ENCODE measurements around the gene ADCY2. TPM values are rescaled to one million over a fixed set of nuclear protein-coding genes. Genes with fewer than 3 reads are reported as not detected.

Gene ADCY2
- total and polyA plus RNA-seq, 4 donors, result 25.4 to 145 (median 71.1) TPM

- Histone ChIP-seq H3K4me3 (ENCODE audit: low read depth, low read length) (no peak overlapping the region), H3K27me3 (ENCODE audit: control insufficient read depth, insufficient read depth, low read length) (no peaks in the 10 kb centered on the region), H3K36me3 (ENCODE audit: control insufficient read depth, insufficient read depth, low read length) (no peaks in the 10 kb centered on the region), H3K4me1 (ENCODE audit: control insufficient read depth, insufficient read depth, low read length) (peaks cover 10% of the 10 kb centered on the region), H3K9me3 (ENCODE audit: control insufficient read depth, insufficient read depth, low read length) (no peaks in the 10 kb centered on the region), H3K27ac (ENCODE audit: low read depth, low read length) (no peak overlapping the region)
- no peak for DNase-seq (ENCODE audit: low read depth in 4 of 6, low spot score in 6 of 6)
- WGBS (ENCODE audit: insufficient coverage), result 92% methylated on average over 6 of the region's 7 CpGs
Observed at GRCh38 chr5:7488734-7489133, 92.8 kb downstream of the ADCY2 start.

GRCh38 chr5:7492371-7492770, 96.4 kb downstream of the ADCY2 start:
- Histone ChIP-seq H3K9me3 (ENCODE audit: control insufficient read depth, insufficient read depth, low read length) (no peaks in the 10 kb centered on the region), H3K4me1 (ENCODE audit: control insufficient read depth, insufficient read depth, low read length) (peaks cover 14% of the 10 kb centered on the region), H3K36me3 (ENCODE audit: control insufficient read depth, insufficient read depth, low read length) (no peaks in the 10 kb centered on the region), H3K4me3 (ENCODE audit: low read depth, low read length) (no peak overlapping the region), H3K27me3 (ENCODE audit: control insufficient read depth, insufficient read depth, low read length) (no peaks in the 10 kb centered on the region), H3K27ac (ENCODE audit: low read depth, low read length) (no peak overlapping the region)
- WGBS (ENCODE audit: insufficient coverage), result 72% methylated on average over 4 of the region's 4 CpGs
- no peak for DNase-seq (ENCODE audit: low read depth in 4 of 6, low spot score in 6 of 6)

GRCh38 chr5:7493081-7493480, 97.1 kb downstream of the ADCY2 start:
- DNase-seq (ENCODE audit: low read depth in 4 of 6, low spot score in 6 of 6), result peak in 3 of 6 donors; percentile 15 to 53 (median 49)
- H3K27me3 ChIP-seq (ENCODE audit: control insufficient read depth, insufficient read depth, low read length), result no peaks in the 10 kb centered on the region
- no peak overlapping the region for H3K4me3 ChIP-seq (ENCODE audit: low read depth, low read length)
- no peaks in the 10 kb centered on the region for H3K36me3 ChIP-seq (ENCODE audit: control insufficient read depth, insufficient read depth, low read length)
- H3K9me3 ChIP-seq (ENCODE audit: control insufficient read depth, insufficient read depth, low read length), result no peaks in the 10 kb centered on the region
- WGBS (ENCODE audit: insufficient coverage), result 50% methylated on average over 1 of the region's 1 CpG
- H3K27ac ChIP-seq (ENCODE audit: low read depth, low read length), result no peak overlapping the region
- H3K4me1 ChIP-seq (ENCODE audit: control insufficient read depth, insufficient read depth, low read length), result peaks cover 14% of the 10 kb centered on the region

GRCh38 chr5:7493622-7494021, 97.7 kb downstream of the ADCY2 start:
- H3K27ac ChIP-seq (ENCODE audit: low read depth, low read length), result no peak overlapping the region
- no peaks in the 10 kb centered on the region for H3K9me3 ChIP-seq (ENCODE audit: control insufficient read depth, insufficient read depth, low read length)
- H3K4me3 ChIP-seq (ENCODE audit: low read depth, low read length), result no peak overlapping the region
- 82% methylated on average over 4 of the region's 5 CpGs for WGBS (ENCODE audit: insufficient coverage)
- no peak for DNase-seq (ENCODE audit: low read depth in 4 of 6, low spot score in 6 of 6)
- no peaks in the 10 kb centered on the region for H3K36me3 ChIP-seq (ENCODE audit: control insufficient read depth, insufficient read depth, low read length)
- H3K4me1 ChIP-seq (ENCODE audit: control insufficient read depth, insufficient read depth, low read length), result peaks cover 14% of the 10 kb centered on the region
- H3K27me3 ChIP-seq (ENCODE audit: control insufficient read depth, insufficient read depth, low read length), result no peaks in the 10 kb centered on the region

- Histone ChIP-seq H3K36me3 (ENCODE audit: control insufficient read depth, insufficient read depth, low read length) (no peaks in the 10 kb centered on the region), H3K27ac (ENCODE audit: low read depth, low read length) (no peak overlapping the region), H3K9me3 (ENCODE audit: control insufficient read depth, insufficient read depth, low read length) (no peaks in the 10 kb centered on the region), H3K4me3 (ENCODE audit: low read depth, low read length) (no peak overlapping the region), H3K4me1 (ENCODE audit: control insufficient read depth, insufficient read depth, low read length) (peaks cover 14% of the 10 kb centered on the region), H3K27me3 (ENCODE audit: control insufficient read depth, insufficient read depth, low read length) (no peaks in the 10 kb centered on the region)
- WGBS (ENCODE audit: insufficient coverage), result 67% methylated on average over 1 of the region's 2 CpGs
- DNase-seq (ENCODE audit: low read depth in 4 of 6, low spot score in 6 of 6), result no peak
Observed at GRCh38 chr5:7494481-7495130, 98.7 kb downstream of the ADCY2 start.

- H3K4me1 ChIP-seq (ENCODE audit: control insufficient read depth, insufficient read depth, low read length), result peaks cover 14% of the 10 kb centered on the region
- H3K9me3 ChIP-seq (ENCODE audit: control insufficient read depth, insufficient read depth, low read length), result no peaks in the 10 kb centered on the region
- H3K27me3 ChIP-seq (ENCODE audit: control insufficient read depth, insufficient read depth, low read length), result no peaks in the 10 kb centered on the region
- DNase-seq (ENCODE audit: low read depth in 4 of 6, low spot score in 6 of 6), result peak in 3 of 6 donors; percentile 15 to 57 (median 40)
- H3K27ac ChIP-seq (ENCODE audit: low read depth, low read length), result no peak overlapping the region
- WGBS (ENCODE audit: insufficient coverage), result 40% methylated on average over 2 of the region's 5 CpGs
- H3K4me3 ChIP-seq (ENCODE audit: low read depth, low read length), result no peak overlapping the region
- H3K36me3 ChIP-seq (ENCODE audit: control insufficient read depth, insufficient read depth, low read length), result no peaks in the 10 kb centered on the region
Observed at GRCh38 chr5:7495131-7495517, 99.2 kb downstream of the ADCY2 start.

GRCh38 chr5:7500256-7500655, 104.3 kb downstream of the ADCY2 start:
- no peaks in the 10 kb centered on the region for H3K36me3 ChIP-seq (ENCODE audit: control insufficient read depth, insufficient read depth, low read length)
- no peak overlapping the region for H3K4me3 ChIP-seq (ENCODE audit: low read depth, low read length)
- no peak for DNase-seq (ENCODE audit: low read depth in 4 of 6, low spot score in 6 of 6)
- no peaks in the 10 kb centered on the region for H3K27me3 ChIP-seq (ENCODE audit: control insufficient read depth, insufficient read depth, low read length)
- H3K9me3 ChIP-seq (ENCODE audit: control insufficient read depth, insufficient read depth, low read length), result no peaks in the 10 kb centered on the region
- no peaks in the 10 kb centered on the region for H3K4me1 ChIP-seq (ENCODE audit: control insufficient read depth, insufficient read depth, low read length)
- WGBS (ENCODE audit: insufficient coverage), result no CpG with 5 or more reads among the region's 3 CpGs
- no peak overlapping the region for H3K27ac ChIP-seq (ENCODE audit: low read depth, low read length)

GRCh38 chr5:7501061-7501460, 105.1 kb downstream of the ADCY2 start:
- no CpG with 5 or more reads among the region's 2 CpGs for WGBS (ENCODE audit: insufficient coverage)
- peak in 2 of 6 donors; percentile 38 to 50 for DNase-seq (ENCODE audit: low read depth in 4 of 6, low spot score in 6 of 6)
- Histone ChIP-seq H3K27me3 (ENCODE audit: control insufficient read depth, insufficient read depth, low read length) (no peaks in the 10 kb centered on the region), H3K4me1 (ENCODE audit: control insufficient read depth, insufficient read depth, low read length) (no peaks in the 10 kb centered on the region), H3K9me3 (ENCODE audit: control insufficient read depth, insufficient read depth, low read length) (no peaks in the 10 kb centered on the region), H3K27ac (ENCODE audit: low read depth, low read length) (no peak overlapping the region), H3K36me3 (ENCODE audit: control insufficient read depth, insufficient read depth, low read length) (no peaks in the 10 kb centered on the region), H3K4me3 (ENCODE audit: low read depth, low read length) (no peak overlapping the region)

- Histone ChIP-seq H3K36me3 (ENCODE audit: control insufficient read depth, insufficient read depth, low read length) (no peaks in the 10 kb centered on the region), H3K9me3 (ENCODE audit: control insufficient read depth, insufficient read depth, low read length) (no peaks in the 10 kb centered on the region), H3K4me1 (ENCODE audit: control insufficient read depth, insufficient read depth, low read length) (no peaks in the 10 kb centered on the region), H3K27me3 (ENCODE audit: control insufficient read depth, insufficient read depth, low read length) (no peaks in the 10 kb centered on the region), H3K4me3 (ENCODE audit: low read depth, low read length) (no peak overlapping the region), H3K27ac (ENCODE audit: low read depth, low read length) (no peak overlapping the region)
- no peak for DNase-seq (ENCODE audit: low read depth in 4 of 6, low spot score in 6 of 6)
- WGBS (ENCODE audit: insufficient coverage), result 90% methylated on average over 4 of the region's 9 CpGs
Observed at GRCh38 chr5:7503564-7503963, 107.6 kb downstream of the ADCY2 start.

GRCh38 chr5:7515284-7515914, 119.5 kb downstream of the ADCY2 start:
- 44% methylated on average over 3 of the region's 3 CpGs for WGBS (ENCODE audit: insufficient coverage)
- Histone ChIP-seq H3K9me3 (ENCODE audit: control insufficient read depth, insufficient read depth, low read length) (no peaks in the 10 kb centered on the region), H3K27ac (ENCODE audit: low read depth, low read length) (no peak overlapping the region), H3K27me3 (ENCODE audit: control insufficient read depth, insufficient read depth, low read length) (no peaks in the 10 kb centered on the region), H3K4me3 (ENCODE audit: low read depth, low read length) (no peak overlapping the region), H3K4me1 (ENCODE audit: control insufficient read depth, insufficient read depth, low read length) (no peaks in the 10 kb centered on the region), H3K36me3 (ENCODE audit: control insufficient read depth, insufficient read depth, low read length) (peaks cover 3% of the 10 kb centered on the region)
- no peak for DNase-seq (ENCODE audit: low read depth in 4 of 6, low spot score in 6 of 6)
